Ovary (tissue), 9 donors: ENCODE measurements around the gene MFAP5. TPM values are rescaled to one million over a fixed set of nuclear protein-coding genes. Genes with fewer than 3 reads are reported as not detected.
A peak's percentile ranks its signal among the peaks of the same experiment; 100 is the strongest.

Experiments
- DNase-seq, 5 donors: peaks; one replicate each; pipeline ENCODE4 v3.0.0-alpha.2; 2019 to 2020
- H3K27ac ChIP-seq, 2 donors: fragments of 200-600 bp; one replicate each; pipeline versions ENCODE4 v1.5.1 to v1.8.0; 2019 to 2022
- H3K27me3 ChIP-seq: fragments of 200-600 bp; one replicate; pipeline ENCODE4 v1.8.0; 2022
- H3K36me3 ChIP-seq: fragments of 200-600 bp; sonication (generic); one replicate; pipeline ENCODE4 v1.5.1; 2019
- H3K4me1 ChIP-seq: one replicate; pipeline ENCODE4 v1.8.1; 2013; ENCODE audit warnings: mild to moderate bottlenecking, moderate library complexity; ENCODE audit not compliant: insufficient read depth
- H3K4me3 ChIP-seq: fragments of 200-600 bp; sonication (generic); one replicate; pipeline ENCODE4 v1.5.1; 2017
- H3K9me3 ChIP-seq, 2 donors: fragments of 200-600 bp in 1 of 2; sonication (generic) in 1 of 2; one replicate each; pipeline versions ENCODE4 v1.5.1 to v1.8.1; 2013 to 2019; ENCODE audit warnings: mild to moderate bottlenecking in 1 of 2, moderate library complexity in 1 of 2
- EP300 ChIP-seq: sonication (generic); formaldehyde crosslinking; IDR thresholded peaks from one replicate; pipeline ENCODE4 v1.6.1; 2017; ENCODE audit warnings: antibody characterized with exemption
- POLR2A ChIP-seq: fragments of 450-650 bp; IDR thresholded peaks from one replicate; pipeline ENCODE4 v1.6.1; 2017; ENCODE audit warnings: antibody characterized with exemption, mild to moderate bottlenecking, moderate library complexity
- WGBS, 3 donors: extraction: QIAGEN DNeasy Blood & Tissue Kit in 1 of 3; methylation state at CpG; one replicate each; pipeline versions ENCODE4 v1.1.5 to v1.1.7; 2013 to 2017; 5-methylcytosine and 5-hydroxymethylcytosine counted together
- intact Hi-C, 4 donors: fragments of 100-400 bp; cut with DNase I; formaldehyde crosslinking; loops; one replicate each; pipeline versions ENCODE4 v1.11.0 to v1.15.1; 2022 to 2023
- polyA plus RNA-seq, 2 donors: library from polyadenylated mRNA; stranded (reverse); fragments of 200-250 nt in 1 of 2; fragments of 350-450 nt in 1 of 2; fragmentation: Illumina TruSeq in 1 of 2; extraction: RNeasy Lipid Tissue Mini Kit (QIAGEN cat#74804) in 1 of 2; gene quantifications; one replicate each; pipeline ENCODE4 v1.2.3, GENCODE V29; 2013 to 2014
- total RNA-seq, 7 donors: library from RNA; depleted of rRNA in 2 of 7; stranded (reverse); fragments of >200 nt in 2 of 7; fragmentation: NEBNext Ultra II Directional in 3 of 7; extraction: Animal tissue kit (Norgen Biotek cat#: 25700) in 3 of 7; gene quantifications; one replicate each; pipeline versions ENCODE4 v1.1.0 to v1.2.4, GENCODE V29; 2016 to 2023
- TF ChIP-seq, protein P1 (sequence below), 3 donors: fragments of 450-650 bp in 2 of 3; fragments of 200-600 bp in 1 of 3; IDR thresholded peaks; one replicate each; pipeline versions ENCODE4 v1.5.1 to v1.8.0; 2016 to 2022; ENCODE audit warnings: antibody characterized with exemption in 3 of 3, mild to moderate bottlenecking in 1 of 3
- donor health status: DM: no; HTN: no; CAD: no; lungs with moderate emphysema.
- donor health status: DM: no; HTN: no; CAD: no.
- donor health status: Bipolar disorder and iron deficiency.
- donor health status: DM: yes; HTN: yes; CAD: no.
- donor health status: DM: no; HTN: no; CAD: no.
- donor health status: DM: yes; HTN: yes; CAD: no.

MFAP5 gene
- total and polyA plus RNA-seq, 9 donors = 0.35 to 106 (median 0.72) TPM; not detected in 2

DNA sequence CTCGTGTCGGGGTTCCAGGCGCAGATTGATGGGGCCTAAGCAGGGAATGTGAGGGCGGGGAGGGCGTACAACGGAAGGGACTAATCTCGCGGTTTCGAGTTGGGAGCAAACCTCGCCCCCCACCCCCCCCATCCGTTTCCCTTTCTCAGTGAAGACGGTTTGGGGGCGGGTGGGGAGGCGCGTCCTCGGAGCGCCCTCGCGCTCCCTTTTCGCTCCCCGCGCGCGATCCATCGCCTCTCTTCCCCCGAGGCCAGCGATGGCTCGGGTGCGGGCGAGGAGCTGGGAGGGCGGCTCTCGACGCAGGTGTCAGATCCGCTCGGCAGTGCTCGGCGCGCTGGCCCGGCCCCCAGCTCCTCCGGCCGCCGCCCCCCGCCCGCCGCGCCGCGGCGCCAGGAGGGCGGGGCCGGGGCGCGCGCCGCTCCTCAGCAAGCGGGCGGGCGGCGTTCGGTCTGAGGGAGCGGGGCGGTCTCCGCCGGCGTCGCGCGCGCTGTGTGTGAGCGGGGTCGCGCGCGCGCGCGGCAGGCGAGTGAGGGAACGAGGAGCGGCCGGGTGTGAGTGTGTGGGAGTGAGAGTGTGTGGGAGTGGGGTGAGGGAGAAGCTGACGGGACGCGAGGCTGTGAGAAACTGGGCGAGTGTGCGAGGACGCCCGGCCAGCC lies 35.0 kb upstream of the MFAP5 start, which contains the start of gene RIMKLB:
Gene RIMKLB (plus strand): TSS at position 516 of the 656 bp plus-strand sequence. CDS start 15,876 bp downstream, outside the sequence.
- no peaks in the 10 kb centered on the region for H3K9me3 ChIP-seq
- TF ChIP-seq EP300 (no peak), POLR2A (peak; percentile 82)
- peak within 1 kb of the TSS; percentile 94 to 96 for H3K27ac ChIP-seq
- no peaks in the 10 kb centered on the region for H3K27me3 ChIP-seq
- intact Hi-C loops = loop anchor here in 1 of 4 donors (10.0 kb wide), 1 partner anchor 1517 kb away; the partner anchor contains the start of gene GABARAPL1
- no peaks in the 10 kb centered on the region for H3K36me3 ChIP-seq
- H3K4me1 ChIP-seq = peaks cover 3% of the 10 kb centered on the region
- peak; percentile 89 to 94 (median 91) for DNase-seq
- H3K4me3 ChIP-seq = peak within 1 kb of the TSS; percentile 81
- WGBS, 3 donors = 0 to 1% (median 0%) methylated on average over 80 to 88 of the region's 88 CpGs

DNA sequence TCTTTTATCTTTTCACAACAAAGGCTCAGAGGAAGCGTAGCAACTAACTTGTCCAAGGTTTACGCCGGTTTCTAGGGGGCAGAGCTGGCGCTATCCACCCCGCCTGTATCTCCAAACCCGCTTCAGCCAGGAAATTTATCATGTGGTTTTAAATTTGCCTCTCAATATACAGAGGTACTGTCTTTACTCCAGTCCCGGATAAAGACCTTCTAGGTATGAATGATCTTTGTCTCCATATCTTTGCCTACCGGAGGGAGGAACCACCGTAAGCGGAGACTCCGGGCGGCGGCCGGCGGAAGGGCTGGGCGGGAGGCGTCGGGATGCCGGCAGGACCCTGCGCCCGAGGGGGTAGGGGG lies 34.5 kb upstream of the MFAP5 start:
- Histone ChIP-seq H3K36me3 (no peaks in the 10 kb centered on the region), H3K4me3 (peak overlapping the region; percentile 81), H3K27ac (peak overlapping the region; percentile 94 to 96), H3K4me1 (peaks cover 3% of the 10 kb centered on the region), H3K9me3 (no peaks in the 10 kb centered on the region), H3K27me3 (no peaks in the 10 kb centered on the region)
- WGBS, 3 donors = 0 to 1% (median 1%) methylated on average over 21 of the region's 21 CpGs
- intact Hi-C loops = loop anchor here in 1 of 4 donors (10.0 kb wide), 1 partner anchor 1518 kb away; the partner anchor contains the start of gene GABARAPL1
- peak; percentile 3 for TF ChIP-seq POLR2A
- TF ChIP-seq, protein P1, sequence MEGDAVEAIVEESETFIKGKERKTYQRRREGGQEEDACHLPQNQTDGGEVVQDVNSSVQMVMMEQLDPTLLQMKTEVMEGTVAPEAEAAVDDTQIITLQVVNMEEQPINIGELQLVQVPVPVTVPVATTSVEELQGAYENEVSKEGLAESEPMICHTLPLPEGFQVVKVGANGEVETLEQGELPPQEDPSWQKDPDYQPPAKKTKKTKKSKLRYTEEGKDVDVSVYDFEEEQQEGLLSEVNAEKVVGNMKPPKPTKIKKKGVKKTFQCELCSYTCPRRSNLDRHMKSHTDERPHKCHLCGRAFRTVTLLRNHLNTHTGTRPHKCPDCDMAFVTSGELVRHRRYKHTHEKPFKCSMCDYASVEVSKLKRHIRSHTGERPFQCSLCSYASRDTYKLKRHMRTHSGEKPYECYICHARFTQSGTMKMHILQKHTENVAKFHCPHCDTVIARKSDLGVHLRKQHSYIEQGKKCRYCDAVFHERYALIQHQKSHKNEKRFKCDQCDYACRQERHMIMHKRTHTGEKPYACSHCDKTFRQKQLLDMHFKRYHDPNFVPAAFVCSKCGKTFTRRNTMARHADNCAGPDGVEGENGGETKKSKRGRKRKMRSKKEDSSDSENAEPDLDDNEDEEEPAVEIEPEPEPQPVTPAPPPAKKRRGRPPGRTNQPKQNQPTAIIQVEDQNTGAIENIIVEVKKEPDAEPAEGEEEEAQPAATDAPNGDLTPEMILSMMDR (IDR thresholded peaks at IDR 0.05) = no peak
- TF ChIP-seq EP300 = no peak
- DNase-seq = peak in 1 of 5 donors; percentile 57

DNA sequence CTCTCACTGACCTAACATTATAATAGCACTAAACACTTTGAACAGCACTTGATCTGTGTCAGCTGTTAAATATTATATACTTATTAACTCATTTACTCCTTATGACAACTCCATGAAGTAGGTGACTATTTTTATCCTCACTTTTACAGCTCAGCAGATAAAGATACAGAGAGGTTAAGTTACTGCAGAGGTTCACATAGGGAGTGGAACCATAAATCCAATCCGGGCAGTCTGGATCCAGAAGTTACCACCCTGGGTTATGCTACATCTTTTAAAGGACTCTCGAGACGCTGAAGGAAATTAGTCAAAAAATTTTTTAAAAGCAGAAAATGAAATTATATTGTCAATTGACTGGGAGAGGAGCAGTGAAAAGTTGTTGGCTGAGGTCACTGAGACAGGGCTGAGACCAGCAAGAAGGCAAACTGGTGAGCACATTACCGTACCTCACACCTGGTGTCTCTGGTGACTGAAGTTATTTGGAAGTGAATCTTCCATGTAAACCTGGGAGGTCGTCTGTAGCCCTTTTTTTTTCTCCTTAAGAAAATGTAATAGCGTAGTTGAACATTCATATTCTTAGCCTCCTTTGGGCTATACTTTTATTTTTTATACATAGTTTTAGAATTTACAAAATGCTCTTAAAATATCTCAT lies 33.9 kb upstream of the MFAP5 start:
- no peak for DNase-seq
- intact Hi-C loops = loop anchor here in 1 of 4 donors (10.0 kb wide), 1 partner anchor 1518 kb away; the partner anchor contains the start of gene GABARAPL1
- WGBS, 3 donors = 20 to 27% (median 20%) methylated on average over 6 of the region's 6 CpGs
- H3K27me3 ChIP-seq = no peaks in the 10 kb centered on the region
- H3K9me3 ChIP-seq = no peaks in the 10 kb centered on the region
- H3K4me3 ChIP-seq = peak overlapping the region; percentile 81
- no peaks in the 10 kb centered on the region for H3K36me3 ChIP-seq
- TF ChIP-seq POLR2A = no peak
- TF ChIP-seq, protein P1 (IDR thresholded peaks at IDR 0.05) = no peak
- no peak for TF ChIP-seq EP300
- H3K27ac ChIP-seq = peak overlapping the region in 1 of 2 donors; percentile 94
- H3K4me1 ChIP-seq = peaks cover 3% of the 10 kb centered on the region

GRCh38 chr12:8695116-8695515 lies 32.5 kb upstream of the MFAP5 start:
- no peak for DNase-seq
- intact Hi-C loops = loop anchor here in 1 of 4 donors (10.0 kb wide), 1 partner anchor 1520 kb away; the partner anchor contains the start of gene GABARAPL1
- no peaks in the 10 kb centered on the region for H3K9me3 ChIP-seq
- no peak overlapping the region for H3K4me3 ChIP-seq
- H3K27ac ChIP-seq = no peak overlapping the region
- TF ChIP-seq EP300 (no peak), POLR2A (no peak)
- TF ChIP-seq, protein P1 (IDR thresholded peaks at IDR 0.05) = no peak
- no peaks in the 10 kb centered on the region for H3K36me3 ChIP-seq
- H3K4me1 ChIP-seq = peaks cover 3% of the 10 kb centered on the region
- H3K27me3 ChIP-seq = no peaks in the 10 kb centered on the region
- 87 to 90% (median 89%) methylated on average over 9 to 10 of the region's 10 CpGs for WGBS, 3 donors
